Mesenchymal stem cell (in vitro differentiated cells and primary cell): ENCODE measurements around the gene TNPO2.

Source experiments
- DNase-seq: peaks from one replicate; pipeline ENCODE4 v3.0.0-alpha.2; 2013
- H2AFZ ChIP-seq: one replicate; pipeline ENCODE4 v1.6.1; 2013; ENCODE audit warnings: low read depth, mild to moderate bottlenecking, control low read depth, inconsistent platforms, low read length, moderate library complexity
- H2AK5ac ChIP-seq: 2 replicates; pipeline ENCODE4 v1.6.1; 2013; ENCODE audit warnings: low read length, moderate library complexity, mild to moderate bottlenecking, inconsistent platforms; ENCODE audit not compliant: severe bottlenecking
- H2BK120ac ChIP-seq: one replicate; pipeline ENCODE4 v1.6.1; 2013; ENCODE audit warnings: low read depth, mild to moderate bottlenecking, inconsistent platforms, low read length, moderate library complexity
- H2BK12ac ChIP-seq, 2 experiments: one replicate each; pipeline ENCODE4 v1.6.1; 2013; ENCODE audit warnings: inconsistent platforms in 2 of 2, low read length in 2 of 2, mild to moderate bottlenecking in 2 of 2, moderate library complexity in 2 of 2, control low read depth in 1 of 2
- H2BK15ac ChIP-seq: one replicate; pipeline ENCODE4 v1.6.1; 2013; ENCODE audit warnings: mild to moderate bottlenecking, low read depth, inconsistent platforms; ENCODE audit not compliant: poor library complexity, severe bottlenecking
- H2BK5ac ChIP-seq: 2 replicates; pipeline ENCODE4 v1.6.1; 2013; ENCODE audit warnings: low read depth, mild to moderate bottlenecking, low read length, control low read depth, inconsistent platforms; ENCODE audit not compliant: poor library complexity, severe bottlenecking
- H3K14ac ChIP-seq, 2 experiments: one replicate each; pipeline ENCODE4 v1.6.1; 2013; ENCODE audit warnings: inconsistent platforms in 2 of 2, low read length in 2 of 2, control low read depth in 1 of 2, mild to moderate bottlenecking in 1 of 2, moderate library complexity in 1 of 2
- H3K18ac ChIP-seq, 2 experiments: one replicate each; pipeline ENCODE4 v1.6.1; 2013; ENCODE audit warnings: inconsistent platforms in 2 of 2, low read length in 2 of 2, control low read depth in 1 of 2, low read depth in 1 of 2, mild to moderate bottlenecking in 1 of 2
- H3K23ac ChIP-seq, 2 experiments: one replicate each; pipeline ENCODE4 v1.6.1; 2013; ENCODE audit warnings: inconsistent platforms in 2 of 2, low read length in 2 of 2, mild to moderate bottlenecking in 2 of 2, moderate library complexity in 2 of 2, control low read depth in 1 of 2
- H3K27ac ChIP-seq: 2 replicates; pipeline ENCODE4 v1.5.1; 2013; ENCODE audit warnings: mild to moderate bottlenecking, moderate library complexity, low read length, control low read depth, inconsistent platforms; ENCODE audit not compliant: poor library complexity, severe bottlenecking
- H3K27me3 ChIP-seq, 2 experiments: 2 replicates each; pipeline versions ENCODE4 v1.6.1 to v1.7.0; 2013; ENCODE audit warnings: low read length in 2 of 2, mild to moderate bottlenecking in 2 of 2, moderate library complexity in 2 of 2, control low read depth in 1 of 2, inconsistent platforms in 1 of 2; ENCODE audit not compliant: control insufficient read depth in 1 of 2, insufficient read depth in 1 of 2
- H3K36me3 ChIP-seq, 2 experiments: 2 replicates each; pipeline versions ENCODE4 v1.6.1 to v1.7.0; 2013; ENCODE audit warnings: low read length in 2 of 2, control low read depth in 1 of 2, inconsistent platforms in 1 of 2, low read depth in 1 of 2, mild to moderate bottlenecking in 1 of 2; ENCODE audit not compliant: insufficient read depth in 2 of 2, control insufficient read depth in 1 of 2
- H3K4ac ChIP-seq, 2 experiments: one replicate each; pipeline ENCODE4 v1.6.1; 2013; ENCODE audit warnings: inconsistent platforms in 2 of 2, low read length in 2 of 2, mild to moderate bottlenecking in 2 of 2, moderate library complexity in 2 of 2, control low read depth in 1 of 2, low read depth in 1 of 2
- H3K4me1 ChIP-seq: 2 replicates; pipeline ENCODE4 v1.6.1; 2013; ENCODE audit warnings: low read depth, low read length, control low read depth; ENCODE audit not compliant: control insufficient read depth, insufficient read depth
- H3K4me2 ChIP-seq: 2 replicates; pipeline ENCODE4 v1.6.1; 2013; ENCODE audit warnings: low read length, mild to moderate bottlenecking, inconsistent platforms; ENCODE audit not compliant: poor library complexity, severe bottlenecking
- H3K4me3 ChIP-seq, 2 experiments: 2 replicates each; pipeline versions ENCODE4 v1.5.1 to v1.7.0; 2013; ENCODE audit warnings: low read length in 2 of 2, mild to moderate bottlenecking in 2 of 2, control low read depth in 1 of 2, low read depth in 1 of 2; ENCODE audit not compliant: insufficient read depth in 1 of 2
- H3K79me1 ChIP-seq: replicated peaks from 2 replicates; pipeline ENCODE4 v1.6.1; 2013; ENCODE audit warnings: mild to moderate bottlenecking, control low read depth, low read length, inconsistent platforms; ENCODE audit not compliant: poor library complexity, severe bottlenecking
- H3K9ac ChIP-seq: 2 replicates; pipeline ENCODE4 v1.7.0; 2013; ENCODE audit warnings: mild to moderate bottlenecking, low read length, moderate library complexity
- H3K9me3 ChIP-seq: 2 replicates; pipeline ENCODE4 v1.7.0; 2013; ENCODE audit warnings: mild to moderate bottlenecking, low read length; ENCODE audit not compliant: control insufficient read depth
- H4K8ac ChIP-seq: one replicate; pipeline ENCODE4 v1.6.1; 2013; ENCODE audit warnings: inconsistent platforms, mild to moderate bottlenecking, low read length, moderate library complexity
- H4K91ac ChIP-seq: one replicate; pipeline ENCODE4 v1.6.1; 2013; ENCODE audit warnings: mild to moderate bottlenecking, low read length, inconsistent platforms
- WGBS: methylation state at CpG from one replicate; pipeline ENCODE4 v1.1.7; 2013; ENCODE audit warnings: mixed read lengths; 5-methylcytosine and 5-hydroxymethylcytosine counted together

TNPO2 gene

GRCh38 chr19:12763100-12763499, 39.4 kb upstream of the TNPO2 start:
- no peak overlapping the region for H3K4me3 ChIP-seq
- no peaks in the 10 kb centered on the region for H3K9me3 ChIP-seq
- WGBS: 93% methylated on average over 5 of the region's 11 CpGs
- H3K14ac ChIP-seq: no peak overlapping the region
- no peak overlapping the region for H3K4me2 ChIP-seq
- no peak overlapping the region for H2BK120ac ChIP-seq
- no peak overlapping the region for H3K23ac ChIP-seq
- no peak overlapping the region for H3K9ac ChIP-seq
- H4K8ac ChIP-seq: no peak overlapping the region
- no peak overlapping the region for H2AK5ac ChIP-seq
- no peaks in the 10 kb centered on the region for H3K79me1 ChIP-seq
- DNase-seq: no peak
- no peak overlapping the region for H2BK5ac ChIP-seq
- H2BK15ac ChIP-seq: no peak overlapping the region
- H2BK12ac ChIP-seq: no peak overlapping the region
- H3K27ac ChIP-seq: no peak overlapping the region
- no peak overlapping the region for H2AFZ ChIP-seq
- no peak overlapping the region for H4K91ac ChIP-seq
- H3K18ac ChIP-seq: no peak overlapping the region
- H3K4me1 ChIP-seq: no peaks in the 10 kb centered on the region
- H3K4ac ChIP-seq: no peak overlapping the region
- H3K36me3 ChIP-seq: peaks cover 33 to 55% of the 10 kb centered on the region in 2 experiments
- H3K27me3 ChIP-seq: no peaks in the 10 kb centered on the region

GRCh38 chr19:12759686-12760085, 36.0 kb upstream of the TNPO2 start:
- Histone ChIP-seq H3K9me3 (no peaks in the 10 kb centered on the region), H2BK5ac (no peak overlapping the region), H2BK15ac (no peak overlapping the region), H3K4me1 (peaks cover 8% of the 10 kb centered on the region), H3K27me3 (no peaks in the 10 kb centered on the region), H2AFZ (no peak overlapping the region), H3K9ac (no peak overlapping the region), H3K36me3 (peaks cover 21 to 27% of the 10 kb centered on the region in 2 experiments), H3K27ac (no peak overlapping the region), H3K14ac (no peak overlapping the region), H3K4me2 (no peak overlapping the region), H3K4me3 (no peak overlapping the region), H3K18ac (no peak overlapping the region), H3K4ac (no peak overlapping the region), H4K91ac (no peak overlapping the region), H2AK5ac (no peak overlapping the region), H3K23ac (no peak overlapping the region), H3K79me1 (no peaks in the 10 kb centered on the region), H4K8ac (no peak overlapping the region), H2BK12ac (no peak overlapping the region), H2BK120ac (no peak overlapping the region)
- no peak for DNase-seq
- WGBS: no CpG with 5 or more reads among the region's 6 CpGs

- Histone ChIP-seq H2BK15ac (peak overlapping the region; percentile 6), H2BK12ac (peak overlapping the region in 1 of 2 experiments; percentile 29), H3K9me3 (no peaks in the 10 kb centered on the region), H3K27me3 (peaks cover 6 to 9% of the 10 kb centered on the region in 2 experiments), H3K27ac (no peak overlapping the region), H3K23ac (peak overlapping the region in 1 of 2 experiments; percentile 50), H3K18ac (peak overlapping the region; percentile 40 to 91), H3K79me1 (no peaks in the 10 kb centered on the region), H3K9ac (peak overlapping the region; percentile 80), H3K36me3 (peaks cover 5 to 9% of the 10 kb centered on the region in 2 experiments), H2AK5ac (no peak overlapping the region), H3K4me1 (peaks cover 8% of the 10 kb centered on the region), H4K8ac (peak overlapping the region; percentile 90), H2AFZ (peak overlapping the region; percentile 80), H3K4me3 (peak overlapping the region; percentile 36 to 72), H2BK120ac (peak overlapping the region; percentile 87), H3K4ac (no peak overlapping the region), H3K4me2 (peak overlapping the region; percentile 22), H2BK5ac (no peak overlapping the region), H3K14ac (no peak overlapping the region), H4K91ac (peak overlapping the region; percentile 56)
- DNase-seq: peak; percentile 77
- 15% methylated on average over 60 of the region's 60 CpGs for whole genome bisulfite sequencing
These were observed 34.0 kb upstream of the TNPO2 start for GRCh38 chr19:12757544-12758274.

GRCh38 chr19:12756150-12756883, 32.6 kb upstream of the TNPO2 start:
- no peak overlapping the region for H4K91ac ChIP-seq
- no peak overlapping the region for H2AFZ ChIP-seq
- H2BK12ac ChIP-seq: no peak overlapping the region
- no peak overlapping the region for H2BK5ac ChIP-seq
- peaks cover 10% of the 10 kb centered on the region for H3K4me1 ChIP-seq
- no peak overlapping the region for H3K27ac ChIP-seq
- WGBS: 92% methylated on average over 19 of the region's 19 CpGs
- H3K14ac ChIP-seq: no peak overlapping the region
- no peak overlapping the region for H3K4me2 ChIP-seq
- H3K4ac ChIP-seq: no peak overlapping the region
- no peaks in the 10 kb centered on the region for H3K79me1 ChIP-seq
- no peak for DNase-seq
- no peak overlapping the region for H2BK120ac ChIP-seq
- H3K36me3 ChIP-seq: no peaks in the 10 kb centered on the region
- H3K18ac ChIP-seq: no peak overlapping the region
- no peak overlapping the region for H3K9ac ChIP-seq
- H2AK5ac ChIP-seq: no peak overlapping the region
- no peak overlapping the region for H3K4me3 ChIP-seq
- no peaks in the 10 kb centered on the region for H3K9me3 ChIP-seq
- peaks cover 18 to 20% of the 10 kb centered on the region in 2 experiments for H3K27me3 ChIP-seq
- H3K23ac ChIP-seq: peak overlapping the region in 1 of 2 experiments; percentile 29
- H4K8ac ChIP-seq: no peak overlapping the region
- H2BK15ac ChIP-seq: no peak overlapping the region
